WTC11 (cell line): ENCODE measurements around the gene RAET1G. TPM values are rescaled to one million over a fixed set of nuclear protein-coding genes. Genes with fewer than 3 reads are reported as not detected.

Source experiments
- ATAC-seq: fragments of 200-7000 bp; cut with Tn5 transposase; 2 replicates; pipeline ENCODE4 v1.10.0; 2021; ENCODE audit warnings: mild to moderate bottlenecking, moderate library complexity
- CTCF ChIA-PET: fragments of 300-600 bp; sonication (Branson Sonifier 250); formaldehyde crosslinking; loops from one replicate; lab custom pipeline; 2021; ENCODE audit warnings: antibody characterized with exemption; lab: Charles Lee
- POLR2A ChIA-PET: fragments of 350-600 bp; sonication (Branson Sonifier 250); formaldehyde crosslinking; loops from one replicate; lab custom pipeline; 2021; ENCODE audit warnings: antibody characterized with exemption; lab: Charles Lee
- DNase-seq: peaks from one replicate; pipeline ENCODE4 v3.0.0; 2021; ENCODE audit warnings: low spot score
- H3K27ac Mint-ChIP-seq: 2 replicates; pipeline ENCODE4 v1.8.0; 2021; ENCODE audit warnings: mixed read lengths
- H3K27me3 Mint-ChIP-seq: 2 replicates; pipeline ENCODE4 v1.8.0; 2021; ENCODE audit warnings: low read depth, mild to moderate bottlenecking, moderate library complexity, mixed read lengths
- H3K36me3 Mint-ChIP-seq: 2 replicates; pipeline ENCODE4 v1.8.0; 2021; ENCODE audit warnings: mixed read lengths
- H3K4me1 Mint-ChIP-seq: 2 replicates; pipeline ENCODE4 v1.8.0; 2022; ENCODE audit warnings: mixed read lengths
- H3K4me3 Mint-ChIP-seq: 2 replicates; pipeline ENCODE4 v1.8.0; 2021; ENCODE audit warnings: mild to moderate bottlenecking, moderate library complexity, mixed read lengths
- H3K9me3 Mint-ChIP-seq: 2 replicates; pipeline ENCODE4 v1.8.0; 2021; ENCODE audit warnings: mixed read lengths
- ATF1 ChIP-seq: sonication (generic); formaldehyde crosslinking; IDR thresholded peaks from 2 replicates; pipeline ENCODE4 v1.8.1; 2023; ENCODE audit warnings: mild to moderate bottlenecking, moderate library complexity, missing genetic modification reagents
- CREM ChIP-seq: sonication (generic); formaldehyde crosslinking; IDR thresholded peaks from 2 replicates; pipeline ENCODE4 v1.8.1; 2022; ENCODE audit warnings: mild to moderate bottlenecking, missing genetic modification reagents, moderate library complexity
- E2F4 ChIP-seq: sonication (generic); formaldehyde crosslinking; IDR thresholded peaks from 2 replicates; pipeline ENCODE4 v1.8.1; 2022; ENCODE audit warnings: low read depth, mild to moderate bottlenecking, moderate library complexity, missing genetic modification reagents, borderline replicate concordance
- ELF4 ChIP-seq: sonication (generic); formaldehyde crosslinking; IDR thresholded peaks from 2 replicates; pipeline ENCODE4 v1.8.1; 2022; ENCODE audit warnings: low read depth, mild to moderate bottlenecking, moderate library complexity, missing genetic modification reagents
- ETV6 ChIP-seq: sonication (generic); formaldehyde crosslinking; IDR thresholded peaks from 2 replicates; pipeline ENCODE4 v1.8.1; 2022; ENCODE audit warnings: mild to moderate bottlenecking, missing genetic modification reagents
- FOXK1 ChIP-seq: sonication (generic); formaldehyde crosslinking; IDR thresholded peaks from 2 replicates; pipeline ENCODE4 v1.8.0; 2022; ENCODE audit warnings: mild to moderate bottlenecking, moderate library complexity, missing genetic modification reagents
- IRF2 ChIP-seq: sonication (generic); formaldehyde crosslinking; IDR thresholded peaks from 2 replicates; pipeline ENCODE4 v1.8.0; 2022; ENCODE audit warnings: low read depth, missing genetic modification reagents, borderline replicate concordance
- JUN ChIP-seq: sonication (generic); formaldehyde crosslinking; IDR thresholded peaks from 2 replicates; pipeline ENCODE4 v1.8.0; 2023; ENCODE audit warnings: mild to moderate bottlenecking, missing genetic modification reagents
- MXD4 ChIP-seq: fragments of 250-450 bp; sonication (Bioruptor Pico); IDR thresholded peaks from 2 replicates; pipeline ENCODE4 v1.8.0; 2021; ENCODE audit warnings: mild to moderate bottlenecking, moderate library complexity, borderline replicate concordance
- NFE2L1 ChIP-seq: sonication (generic); formaldehyde crosslinking; IDR thresholded peaks from 2 replicates; pipeline ENCODE4 v1.8.1; 2023; ENCODE audit warnings: missing genetic modification reagents
- NR1H2 ChIP-seq: sonication (generic); formaldehyde crosslinking; IDR thresholded peaks from 2 replicates; pipeline ENCODE4 v1.9.0; 2021; ENCODE audit warnings: mild to moderate bottlenecking, moderate library complexity, missing genetic modification reagents
- OVOL2 ChIP-seq: fragments of 250-450 bp; sonication (Bioruptor Pico); IDR thresholded peaks from 2 replicates; pipeline ENCODE4 v1.9.0; 2021; ENCODE audit warnings: mild to moderate bottlenecking, borderline replicate concordance
- RORB ChIP-seq: fragments of 250-450 bp; sonication (Bioruptor Pico); IDR thresholded peaks from 2 replicates; pipeline ENCODE4 v1.9.0; 2021; ENCODE audit warnings: mild to moderate bottlenecking
- TCF7 ChIP-seq: sonication (generic); formaldehyde crosslinking; IDR thresholded peaks from 2 replicates; pipeline ENCODE4 v1.8.0; 2022; ENCODE audit warnings: mild to moderate bottlenecking, low read depth, missing genetic modification reagents, moderate library complexity
- TP53 ChIP-seq: sonication (generic); formaldehyde crosslinking; IDR thresholded peaks from 2 replicates; pipeline ENCODE4 v1.8.1; 2023; ENCODE audit warnings: mild to moderate bottlenecking, missing genetic modification reagents
- ZNF219 ChIP-seq: sonication (generic); formaldehyde crosslinking; IDR thresholded peaks from 2 replicates; pipeline ENCODE4 v1.8.0; 2023; ENCODE audit warnings: missing genetic modification reagents, mild to moderate bottlenecking, borderline replicate concordance
- ZNF281 ChIP-seq: sonication (generic); formaldehyde crosslinking; IDR thresholded peaks from 2 replicates; pipeline ENCODE4 v1.8.0; 2023; ENCODE audit warnings: mild to moderate bottlenecking, missing genetic modification reagents
- total RNA-seq: library from RNA; stranded (reverse); gene quantifications from 3 replicates; pipeline ENCODE4 v1.2.3, GENCODE V29; 2021
- TF ChIP-seq, protein P1 (sequence below): sonication (generic); formaldehyde crosslinking; IDR thresholded peaks from 2 replicates; pipeline ENCODE4 v1.8.1; 2023; ENCODE audit warnings: mild to moderate bottlenecking, missing genetic modification reagents, moderate library complexity
- TF ChIP-seq, protein P2 (sequence below): sonication (generic); formaldehyde crosslinking; conservative IDR thresholded peaks from 2 replicates; pipeline ENCODE4 v1.8.1; 2022; ENCODE audit warnings: mild to moderate bottlenecking, missing genetic modification reagents
- TF ChIP-seq, protein P3 (sequence below): sonication (generic); formaldehyde crosslinking; IDR thresholded peaks from 2 replicates; pipeline ENCODE4 v1.8.1; 2022; ENCODE audit warnings: mild to moderate bottlenecking, moderate library complexity, missing genetic modification reagents
- TF ChIP-seq, protein P4 (sequence below): sonication (generic); formaldehyde crosslinking; IDR thresholded peaks from 2 replicates; pipeline ENCODE4 v1.8.1; 2023; ENCODE audit warnings: mild to moderate bottlenecking, missing genetic modification reagents, borderline replicate concordance

Gene RAET1G
- total RNA-seq, 1 experiment from 2014 or later = not detected

DNA sequence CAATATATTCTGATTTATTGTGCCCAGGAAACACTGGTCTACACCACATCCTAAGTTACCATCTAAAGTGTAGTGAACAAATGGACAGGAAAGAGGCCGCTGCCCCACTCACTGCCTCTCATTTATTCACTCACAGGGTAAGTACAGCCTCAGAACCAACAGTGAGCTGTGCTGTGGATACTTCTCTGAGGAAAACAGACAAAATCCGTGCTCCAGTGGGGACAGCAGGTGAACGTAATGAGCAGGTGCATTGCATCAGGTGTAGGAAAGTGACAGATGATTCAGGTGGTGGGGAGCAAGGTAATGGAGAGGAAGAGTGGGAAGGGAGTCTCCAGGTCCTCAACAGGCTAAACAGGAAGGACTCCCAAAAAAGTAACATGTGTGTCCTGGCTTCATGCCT is 10.5 kb upstream of the RAET1G start (continued):
- TF ChIP-seq OVOL2 = no peak
- no peak for TF ChIP-seq ZNF219 (CRISPR knock-in tag)
- TF ChIP-seq NR1H2 (CRISPR knock-in tag) = no peak
- TF ChIP-seq CREM = no peak
- TF ChIP-seq, protein P1, sequence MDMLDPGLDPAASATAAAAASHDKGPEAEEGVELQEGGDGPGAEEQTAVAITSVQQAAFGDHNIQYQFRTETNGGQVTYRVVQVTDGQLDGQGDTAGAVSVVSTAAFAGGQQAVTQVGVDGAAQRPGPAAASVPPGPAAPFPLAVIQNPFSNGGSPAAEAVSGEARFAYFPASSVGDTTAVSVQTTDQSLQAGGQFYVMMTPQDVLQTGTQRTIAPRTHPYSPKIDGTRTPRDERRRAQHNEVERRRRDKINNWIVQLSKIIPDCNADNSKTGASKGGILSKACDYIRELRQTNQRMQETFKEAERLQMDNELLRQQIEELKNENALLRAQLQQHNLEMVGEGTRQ (CRISPR knock-in tag) = no peak
- no peak for TF ChIP-seq NFE2L1
- TF ChIP-seq JUN (CRISPR knock-in tag) = no peak
- no peak for TF ChIP-seq IRF2
- no peak for TF ChIP-seq TP53 (CRISPR knock-in tag)
- TF ChIP-seq ELF4 (CRISPR knock-in tag) = no peak
- TF ChIP-seq RORB (CRISPR knock-in tag) = no peak

DNA sequence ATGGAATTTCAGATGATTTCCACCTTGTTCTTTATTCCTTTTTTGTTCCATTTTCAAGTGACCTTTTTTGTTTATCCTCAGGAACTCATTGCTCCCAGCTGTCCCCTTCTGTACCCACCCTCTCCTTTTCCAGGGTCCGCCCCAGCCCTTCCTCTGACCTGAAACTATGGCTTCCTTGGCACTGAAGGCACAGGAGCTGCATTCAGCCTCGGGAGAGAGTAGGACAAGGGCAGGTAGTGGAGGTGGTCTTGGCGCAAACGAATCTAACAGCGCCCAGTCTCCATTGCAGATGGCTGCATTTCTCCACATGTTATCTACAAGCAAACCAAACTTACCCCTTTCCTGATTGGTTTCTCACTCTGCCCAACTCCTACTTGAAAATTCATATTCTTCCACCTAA is 10.1 kb upstream of the RAET1G start:
- Mint-ChIP-seq H3K4me1 (no peaks in the 10 kb centered on the region), H3K4me3 (no peak overlapping the region), H3K27ac (no peak overlapping the region), H3K36me3 (no peaks in the 10 kb centered on the region), H3K27me3 (peaks cover 97% of the 10 kb centered on the region), H3K9me3 (no peaks in the 10 kb centered on the region)
- CTCF ChIA-PET = no interaction called here
- POLR2A ChIA-PET = no interaction called here
- no peak for DNase-seq
- ATAC-seq = no peak
- TF ChIP-seq, protein P2, sequence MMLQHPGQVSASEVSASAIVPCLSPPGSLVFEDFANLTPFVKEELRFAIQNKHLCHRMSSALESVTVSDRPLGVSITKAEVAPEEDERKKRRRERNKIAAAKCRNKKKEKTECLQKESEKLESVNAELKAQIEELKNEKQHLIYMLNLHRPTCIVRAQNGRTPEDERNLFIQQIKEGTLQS = no peak
- TF ChIP-seq TCF7 (no peak), IRF2 (no peak), MXD4 (CRISPR knock-in tag) (no peak), E2F4 (CRISPR knock-in tag) (no peak), ATF1 (CRISPR knock-in tag) (no peak), FOXK1 (CRISPR knock-in tag) (no peak), NR1H2 (CRISPR knock-in tag) (no peak), ZNF281 (CRISPR knock-in tag) (no peak), ETV6 (CRISPR knock-in tag) (no peak)
- TF ChIP-seq, protein P3, sequence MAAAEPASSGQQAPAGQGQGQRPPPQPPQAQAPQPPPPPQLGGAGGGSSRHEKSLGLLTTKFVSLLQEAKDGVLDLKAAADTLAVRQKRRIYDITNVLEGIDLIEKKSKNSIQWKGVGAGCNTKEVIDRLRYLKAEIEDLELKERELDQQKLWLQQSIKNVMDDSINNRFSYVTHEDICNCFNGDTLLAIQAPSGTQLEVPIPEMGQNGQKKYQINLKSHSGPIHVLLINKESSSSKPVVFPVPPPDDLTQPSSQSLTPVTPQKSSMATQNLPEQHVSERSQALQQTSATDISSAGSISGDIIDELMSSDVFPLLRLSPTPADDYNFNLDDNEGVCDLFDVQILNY (CRISPR knock-in tag) = no peak
- TF ChIP-seq, protein P4, sequence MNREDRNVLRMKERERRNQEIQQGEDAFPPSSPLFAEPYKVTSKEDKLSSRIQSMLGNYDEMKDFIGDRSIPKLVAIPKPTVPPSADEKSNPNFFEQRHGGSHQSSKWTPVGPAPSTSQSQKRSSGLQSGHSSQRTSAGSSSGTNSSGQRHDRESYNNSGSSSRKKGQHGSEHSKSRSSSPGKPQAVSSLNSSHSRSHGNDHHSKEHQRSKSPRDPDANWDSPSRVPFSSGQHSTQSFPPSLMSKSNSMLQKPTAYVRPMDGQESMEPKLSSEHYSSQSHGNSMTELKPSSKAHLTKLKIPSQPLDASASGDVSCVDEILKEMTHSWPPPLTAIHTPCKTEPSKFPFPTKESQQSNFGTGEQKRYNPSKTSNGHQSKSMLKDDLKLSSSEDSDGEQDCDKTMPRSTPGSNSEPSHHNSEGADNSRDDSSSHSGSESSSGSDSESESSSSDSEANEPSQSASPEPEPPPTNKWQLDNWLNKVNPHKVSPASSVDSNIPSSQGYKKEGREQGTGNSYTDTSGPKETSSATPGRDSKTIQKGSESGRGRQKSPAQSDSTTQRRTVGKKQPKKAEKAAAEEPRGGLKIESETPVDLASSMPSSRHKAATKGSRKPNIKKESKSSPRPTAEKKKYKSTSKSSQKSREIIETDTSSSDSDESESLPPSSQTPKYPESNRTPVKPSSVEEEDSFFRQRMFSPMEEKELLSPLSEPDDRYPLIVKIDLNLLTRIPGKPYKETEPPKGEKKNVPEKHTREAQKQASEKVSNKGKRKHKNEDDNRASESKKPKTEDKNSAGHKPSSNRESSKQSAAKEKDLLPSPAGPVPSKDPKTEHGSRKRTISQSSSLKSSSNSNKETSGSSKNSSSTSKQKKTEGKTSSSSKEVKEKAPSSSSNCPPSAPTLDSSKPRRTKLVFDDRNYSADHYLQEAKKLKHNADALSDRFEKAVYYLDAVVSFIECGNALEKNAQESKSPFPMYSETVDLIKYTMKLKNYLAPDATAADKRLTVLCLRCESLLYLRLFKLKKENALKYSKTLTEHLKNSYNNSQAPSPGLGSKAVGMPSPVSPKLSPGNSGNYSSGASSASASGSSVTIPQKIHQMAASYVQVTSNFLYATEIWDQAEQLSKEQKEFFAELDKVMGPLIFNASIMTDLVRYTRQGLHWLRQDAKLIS = no peak
